ENCODE measurements around the gene NPVF.

The NPVF gene

GRCh38 chr7:25234336-25234735 is 6.0 kb upstream of the NPVF start:
- H3K27ac ChIP-seq (ENCODE audit: low read depth, low read length): no peak overlapping the region
- H3K79me2 ChIP-seq (ENCODE audit: control insufficient read depth, insufficient read depth, low read length, unreplicated experiment): no peaks in the 10 kb centered on the region
- H3K36me3 ChIP-seq (ENCODE audit: insufficient read depth, low read length): no peaks in the 10 kb centered on the region
- H3K4me3 ChIP-seq (ENCODE audit: low read depth, low read length): no peak overlapping the region
- H3K27me3 ChIP-seq (ENCODE audit: insufficient read depth, low read length): peaks cover 33% of the 10 kb centered on the region
- H3K4me1 ChIP-seq (ENCODE audit: control insufficient read depth, insufficient read depth, low read length, unreplicated experiment): no peaks in the 10 kb centered on the region
- H2AFZ ChIP-seq (ENCODE audit: low read length, unreplicated experiment): no peak overlapping the region

- Histone ChIP-seq H2AFZ (ENCODE audit: low read length, unreplicated experiment) (no peak overlapping the region), H3K4me3 (ENCODE audit: low read depth, low read length) (no peak overlapping the region)
These were observed 5.1 kb downstream of the NPVF start for GRCh38 chr7:25223206-25223605.

GRCh38 chr7:25222666-25223065 is 5.6 kb downstream of the NPVF start:
- Histone ChIP-seq H3K27ac (ENCODE audit: low read depth, low read length) (no peak overlapping the region), H3K27me3 (ENCODE audit: insufficient read depth, low read length) (peaks cover 81% of the 10 kb centered on the region), H3K4me1 (ENCODE audit: control insufficient read depth, insufficient read depth, low read length, unreplicated experiment) (no peaks in the 10 kb centered on the region), H2AFZ (ENCODE audit: low read length, unreplicated experiment) (no peak overlapping the region), H3K4me3 (ENCODE audit: low read depth, low read length) (no peak overlapping the region), H3K36me3 (ENCODE audit: insufficient read depth, low read length) (no peaks in the 10 kb centered on the region), H3K79me2 (ENCODE audit: control insufficient read depth, insufficient read depth, low read length, unreplicated experiment) (no peaks in the 10 kb centered on the region)

More at GRCh38 chr7:25223206-25223605, 5.1 kb downstream of the NPVF start:
- Histone ChIP-seq H3K4me1 (ENCODE audit: control insufficient read depth, insufficient read depth, low read length, unreplicated experiment) (no peaks in the 10 kb centered on the region), H3K36me3 (ENCODE audit: insufficient read depth, low read length) (no peaks in the 10 kb centered on the region), H3K27me3 (ENCODE audit: insufficient read depth, low read length) (peaks cover 82% of the 10 kb centered on the region), H3K79me2 (ENCODE audit: control insufficient read depth, insufficient read depth, low read length, unreplicated experiment) (no peaks in the 10 kb centered on the region), H3K27ac (ENCODE audit: low read depth, low read length) (no peak overlapping the region)

GRCh38 chr7:25221009-25221408 is 7.3 kb downstream of the NPVF start:
- no peaks in the 10 kb centered on the region for H3K4me1 ChIP-seq (ENCODE audit: control insufficient read depth, insufficient read depth, low read length, unreplicated experiment)
- H3K4me3 ChIP-seq (ENCODE audit: low read depth, low read length): no peak overlapping the region
- H3K36me3 ChIP-seq (ENCODE audit: insufficient read depth, low read length): no peaks in the 10 kb centered on the region
- H2AFZ ChIP-seq (ENCODE audit: low read length, unreplicated experiment): no peak overlapping the region
- H3K27ac ChIP-seq (ENCODE audit: low read depth, low read length): no peak overlapping the region
- H3K27me3 ChIP-seq (ENCODE audit: insufficient read depth, low read length): peaks cover 79% of the 10 kb centered on the region
- no peaks in the 10 kb centered on the region for H3K79me2 ChIP-seq (ENCODE audit: control insufficient read depth, insufficient read depth, low read length, unreplicated experiment)

- no peak overlapping the region for H3K4me3 ChIP-seq (ENCODE audit: low read depth, low read length)
- peaks cover 61% of the 10 kb centered on the region for H3K27me3 ChIP-seq (ENCODE audit: insufficient read depth, low read length)
- H3K4me1 ChIP-seq (ENCODE audit: control insufficient read depth, insufficient read depth, low read length, unreplicated experiment): no peaks in the 10 kb centered on the region
- H2AFZ ChIP-seq (ENCODE audit: low read length, unreplicated experiment): no peak overlapping the region
- no peak overlapping the region for H3K27ac ChIP-seq (ENCODE audit: low read depth, low read length)
- H3K79me2 ChIP-seq (ENCODE audit: control insufficient read depth, insufficient read depth, low read length, unreplicated experiment): no peaks in the 10 kb centered on the region
- no peaks in the 10 kb centered on the region for H3K36me3 ChIP-seq (ENCODE audit: insufficient read depth, low read length)
These were observed 10.1 kb downstream of the NPVF start for GRCh38 chr7:25218191-25218590.

GRCh38 chr7:25216837-25217236 is 11.4 kb downstream of the NPVF start:
- no peak overlapping the region for H3K27ac ChIP-seq (ENCODE audit: low read depth, low read length)
- H3K27me3 ChIP-seq (ENCODE audit: insufficient read depth, low read length): peaks cover 47% of the 10 kb centered on the region
- H3K79me2 ChIP-seq (ENCODE audit: control insufficient read depth, insufficient read depth, low read length, unreplicated experiment): no peaks in the 10 kb centered on the region
- H3K4me1 ChIP-seq (ENCODE audit: control insufficient read depth, insufficient read depth, low read length, unreplicated experiment): no peaks in the 10 kb centered on the region
- H3K36me3 ChIP-seq (ENCODE audit: insufficient read depth, low read length): no peaks in the 10 kb centered on the region
- H2AFZ ChIP-seq (ENCODE audit: low read length, unreplicated experiment): no peak overlapping the region
- H3K4me3 ChIP-seq (ENCODE audit: low read depth, low read length): no peak overlapping the region

- H3K27me3 ChIP-seq (ENCODE audit: insufficient read depth, low read length): peaks cover 38% of the 10 kb centered on the region
- H3K4me1 ChIP-seq (ENCODE audit: control insufficient read depth, insufficient read depth, low read length, unreplicated experiment): no peaks in the 10 kb centered on the region
- no peaks in the 10 kb centered on the region for H3K36me3 ChIP-seq (ENCODE audit: insufficient read depth, low read length)
- H3K27ac ChIP-seq (ENCODE audit: low read depth, low read length): no peak overlapping the region
- H3K79me2 ChIP-seq (ENCODE audit: control insufficient read depth, insufficient read depth, low read length, unreplicated experiment): no peaks in the 10 kb centered on the region
- no peak overlapping the region for H3K4me3 ChIP-seq (ENCODE audit: low read depth, low read length)
- H2AFZ ChIP-seq (ENCODE audit: low read length, unreplicated experiment): no peak overlapping the region
These were observed 12.5 kb downstream of the NPVF start for GRCh38 chr7:25215694-25216335.

GRCh38 chr7:25208525-25209221 is 19.6 kb downstream of the NPVF start:
- peaks cover 36% of the 10 kb centered on the region for H3K27me3 ChIP-seq (ENCODE audit: insufficient read depth, low read length)
- no peaks in the 10 kb centered on the region for H3K4me1 ChIP-seq (ENCODE audit: control insufficient read depth, insufficient read depth, low read length, unreplicated experiment)
- no peaks in the 10 kb centered on the region for H3K79me2 ChIP-seq (ENCODE audit: control insufficient read depth, insufficient read depth, low read length, unreplicated experiment)
- no peak overlapping the region for H3K4me3 ChIP-seq (ENCODE audit: low read depth, low read length)
- no peak overlapping the region for H3K27ac ChIP-seq (ENCODE audit: low read depth, low read length)
- H2AFZ ChIP-seq (ENCODE audit: low read length, unreplicated experiment): no peak overlapping the region
- H3K36me3 ChIP-seq (ENCODE audit: insufficient read depth, low read length): no peaks in the 10 kb centered on the region

GRCh38 chr7:25207887-25208286 is 20.4 kb downstream of the NPVF start:
- H3K27me3 ChIP-seq (ENCODE audit: insufficient read depth, low read length): peaks cover 44% of the 10 kb centered on the region

GRCh38 chr7:25206765-25207164 is 21.5 kb downstream of the NPVF start:
- Histone ChIP-seq H3K36me3 (ENCODE audit: insufficient read depth, low read length) (no peaks in the 10 kb centered on the region), H3K27me3 (ENCODE audit: insufficient read depth, low read length) (peaks cover 55% of the 10 kb centered on the region), H3K27ac (ENCODE audit: low read depth, low read length) (no peak overlapping the region), H3K4me3 (ENCODE audit: low read depth, low read length) (no peak overlapping the region), H2AFZ (ENCODE audit: low read length, unreplicated experiment) (no peak overlapping the region), H3K4me1 (ENCODE audit: control insufficient read depth, insufficient read depth, low read length, unreplicated experiment) (no peaks in the 10 kb centered on the region), H3K79me2 (ENCODE audit: control insufficient read depth, insufficient read depth, low read length, unreplicated experiment) (no peaks in the 10 kb centered on the region)

More at GRCh38 chr7:25207887-25208286, 20.4 kb downstream of the NPVF start:
- Histone ChIP-seq H3K36me3 (ENCODE audit: insufficient read depth, low read length) (no peaks in the 10 kb centered on the region), H3K4me3 (ENCODE audit: low read depth, low read length) (no peak overlapping the region), H3K4me1 (ENCODE audit: control insufficient read depth, insufficient read depth, low read length, unreplicated experiment) (no peaks in the 10 kb centered on the region), H2AFZ (ENCODE audit: low read length, unreplicated experiment) (no peak overlapping the region), H3K27ac (ENCODE audit: low read depth, low read length) (no peak overlapping the region), H3K79me2 (ENCODE audit: control insufficient read depth, insufficient read depth, low read length, unreplicated experiment) (no peaks in the 10 kb centered on the region)

All from ACC112 (cell line).